NAMALWA (cell line): ENCODE results near the gene MRPS27.

Experiments used
- DNase-seq: peaks from one replicate; pipeline ENCODE4 v3.0.0-alpha.2; 2015; ENCODE audit warnings: low spot score

Gene MRPS27

GRCh38 chr5:72256536-72256935 is 63.5 kb downstream of the MRPS27 start:
- no peak for DNase-seq

DNA sequence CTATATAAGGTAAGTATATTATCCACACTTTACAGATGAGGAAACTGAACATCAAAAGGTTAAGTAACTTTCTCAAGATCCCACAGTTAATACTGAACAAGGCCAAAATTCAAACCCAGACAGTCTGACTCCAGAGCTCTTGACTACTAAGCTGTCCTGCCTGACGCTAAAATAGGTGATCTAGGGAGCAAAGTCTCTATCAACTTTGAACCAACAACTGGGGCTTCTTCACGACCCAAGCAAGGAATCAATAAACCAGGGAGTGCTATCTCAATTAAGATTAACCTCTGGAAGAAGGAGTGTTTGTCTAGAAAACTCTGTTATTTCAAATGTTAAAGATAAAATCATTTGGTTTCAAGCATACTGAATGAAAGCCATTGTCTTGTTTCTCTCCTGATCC is 64.4 kb downstream of the MRPS27 start:
- DNase-seq, result no peak

DNA sequence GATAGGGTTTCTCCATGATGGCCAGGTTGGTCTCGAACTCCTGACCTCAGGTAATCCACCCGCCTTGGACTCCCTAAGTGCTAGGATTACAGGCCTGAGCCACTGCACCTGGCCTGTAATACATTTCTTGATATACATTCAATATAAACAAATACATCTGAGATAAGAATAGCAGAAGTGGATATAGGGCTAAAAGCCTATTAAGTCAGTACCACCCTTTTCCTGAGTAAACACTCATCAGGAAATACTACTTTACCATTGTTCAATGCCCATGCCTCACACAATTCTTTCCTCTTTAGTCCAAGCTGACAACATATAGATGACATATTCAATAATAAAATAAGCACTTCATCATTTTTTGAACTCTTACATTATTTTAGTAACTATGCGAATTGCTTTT is 64.8 kb downstream of the MRPS27 start:
- no peak for DNase-seq

- DNase-seq, result no peak
These were observed 67.4 kb downstream of the MRPS27 start for GRCh38 chr5:72252574-72253155.

DNA sequence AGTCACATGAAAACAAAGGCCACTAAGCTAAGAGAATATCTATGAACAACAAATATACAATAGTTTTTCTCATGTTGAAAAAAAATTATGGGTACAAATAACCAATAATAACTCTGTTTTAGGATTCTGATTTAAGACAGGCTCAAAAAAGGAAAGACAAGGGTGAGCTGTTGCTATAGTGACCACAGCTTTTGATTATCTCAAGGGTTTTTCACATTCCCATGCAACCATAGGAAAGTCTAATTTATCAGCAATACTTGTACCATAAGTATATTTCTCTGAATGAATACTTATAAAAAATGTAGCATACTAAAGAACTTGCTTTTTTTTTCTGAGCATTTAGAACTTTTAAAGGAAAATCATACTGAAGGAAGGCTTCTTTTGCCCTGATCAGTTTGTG is 68.0 kb downstream of the MRPS27 start:
- no peak for DNase-seq

DNA sequence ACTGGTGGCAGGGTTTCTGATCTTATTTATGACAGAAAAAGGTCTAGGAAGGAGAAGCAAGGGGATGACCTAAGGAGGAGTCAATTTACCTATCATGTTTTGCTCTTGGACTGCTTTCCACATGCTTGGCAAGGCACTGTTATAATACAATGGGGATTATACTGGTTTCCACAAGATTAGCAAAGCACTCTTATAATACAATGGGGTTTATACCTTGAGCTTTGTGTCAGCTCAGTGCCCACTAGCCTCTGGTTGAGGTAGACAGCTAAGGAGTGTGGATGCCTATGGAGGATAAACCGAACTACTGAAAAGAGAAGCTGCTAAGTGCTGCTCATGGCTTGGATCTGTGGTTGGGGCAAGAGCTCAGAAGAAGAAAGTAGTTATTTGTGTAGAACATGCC is 68.7 kb downstream of the MRPS27 start:
- DNase-seq, result no peak

DNA sequence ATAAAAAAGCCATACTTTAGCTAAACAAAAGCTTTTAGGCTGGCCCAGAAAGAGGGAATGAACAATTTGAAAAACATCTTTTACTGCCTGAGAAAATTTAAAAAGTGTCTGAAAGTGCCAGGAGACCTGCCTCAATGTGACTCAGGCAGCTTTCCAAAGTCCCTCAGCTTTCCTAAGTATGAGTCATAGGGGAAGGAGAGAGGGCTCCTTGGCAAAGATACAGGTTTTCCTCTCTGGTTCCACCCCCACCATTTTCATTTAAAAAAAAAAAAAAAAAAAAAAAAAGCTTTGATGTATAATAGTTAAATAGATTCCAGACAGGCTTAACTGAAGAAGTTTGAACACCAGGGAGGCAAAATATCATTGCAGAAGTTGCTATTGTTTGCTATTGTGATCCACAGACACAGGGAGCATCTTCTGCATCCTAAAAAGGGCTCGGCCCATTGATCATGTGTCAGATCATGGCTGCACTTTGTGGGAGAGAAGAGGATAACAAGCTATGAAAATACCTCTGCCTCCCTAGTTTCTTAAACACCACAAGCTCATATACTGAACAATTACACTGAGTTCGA is 71.5 kb downstream of the MRPS27 start:
- DNase-seq, result no peak

DNA sequence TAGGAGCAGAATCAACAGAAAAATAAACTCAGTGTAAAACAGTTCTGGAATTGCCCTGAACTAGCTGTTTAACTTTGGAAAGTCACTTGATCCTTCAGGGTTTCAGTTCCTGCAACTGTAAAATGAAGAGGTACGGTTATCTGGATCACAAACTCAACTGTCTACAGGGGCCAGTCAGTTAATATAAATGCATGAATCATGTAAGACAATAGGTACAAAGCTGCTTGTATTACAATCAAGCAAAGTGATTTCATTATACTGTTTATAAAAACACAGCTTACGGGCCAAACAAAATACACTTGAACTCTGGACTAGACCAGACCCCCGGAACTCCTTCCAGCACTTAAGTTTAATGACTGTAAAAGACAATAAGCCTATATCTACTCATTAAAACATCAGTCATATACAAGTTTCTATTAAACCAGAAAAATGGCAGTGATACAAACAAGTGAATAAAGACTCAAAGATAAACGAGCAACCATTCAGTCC is 73.0 kb downstream of the MRPS27 start:
- DNase-seq, result no peak

- no peak for DNase-seq
These were observed 74.0 kb downstream of the MRPS27 start for GRCh38 chr5:72245951-72246532.

GRCh38 chr5:72245546-72245945 is 74.5 kb downstream of the MRPS27 start:
- DNase-seq, result no peak

GRCh38 chr5:72244862-72245371 is 75.1 kb downstream of the MRPS27 start:
- peak; percentile 47 for DNase-seq

GRCh38 chr5:72243706-72244105 is 76.3 kb downstream of the MRPS27 start:
- no peak for DNase-seq

DNA sequence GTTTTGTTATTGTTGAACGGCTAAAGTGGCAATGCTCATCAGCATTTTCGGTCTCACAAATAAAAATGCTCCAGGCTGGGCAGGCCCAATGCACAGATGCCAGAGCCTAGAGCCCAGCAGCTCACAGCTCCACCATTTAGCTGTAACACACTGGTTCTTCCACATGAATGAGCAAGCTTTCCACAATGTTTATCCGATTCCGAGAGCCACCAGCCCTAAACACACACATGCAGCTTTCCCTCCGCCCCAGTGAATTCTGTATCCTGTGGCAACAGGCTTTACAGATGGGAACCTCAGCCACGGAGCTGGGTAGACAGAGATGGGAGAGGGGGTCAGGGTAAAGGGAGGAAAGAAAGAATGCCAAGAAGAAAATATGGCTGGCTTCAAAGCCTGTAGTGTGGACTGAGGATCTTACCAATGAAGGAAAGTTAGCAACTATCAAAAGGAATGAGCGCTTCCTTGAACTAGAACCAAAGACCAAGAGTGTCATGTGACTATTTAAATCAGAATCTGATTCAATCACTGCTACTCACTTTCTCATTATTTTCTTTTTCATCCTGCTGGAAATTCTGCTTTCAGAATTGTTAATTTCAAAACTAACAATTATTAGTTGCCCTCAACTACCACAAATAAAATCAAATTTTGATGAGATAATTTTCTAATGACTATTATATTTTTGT is 77.1 kb downstream of the MRPS27 start:
- DNase-seq, result no peak

DNA sequence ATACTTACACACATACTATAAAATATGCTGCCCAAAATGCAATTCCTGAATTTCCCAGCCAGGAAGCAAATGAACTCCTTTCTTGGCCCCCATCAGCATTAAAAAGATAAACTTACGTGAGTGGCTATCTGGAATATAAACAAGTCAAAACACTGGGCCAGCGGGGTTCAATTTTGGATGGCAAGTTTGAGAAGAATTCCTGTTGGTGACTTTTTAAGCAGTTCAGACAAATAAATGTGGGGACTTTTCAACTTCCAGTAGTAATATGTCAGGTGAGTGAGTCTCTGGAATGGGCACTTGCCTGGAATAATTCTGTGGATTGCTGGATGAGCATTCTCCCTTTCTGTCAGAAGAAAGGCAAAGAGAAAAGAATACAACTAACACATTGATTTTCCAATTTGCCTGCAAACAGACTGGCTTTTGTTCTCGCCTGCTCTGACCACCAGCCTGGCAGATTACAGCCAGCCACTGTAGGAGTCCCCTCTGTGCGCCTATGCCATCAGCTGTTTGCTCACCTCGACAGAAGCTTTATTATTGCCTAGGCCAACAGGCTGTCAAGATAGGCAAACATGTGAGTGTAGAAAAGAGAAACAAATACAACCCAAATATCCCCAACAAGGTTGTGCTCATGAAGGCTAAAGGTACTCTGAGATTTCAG is 78.6 kb downstream of the MRPS27 start:
- no peak for DNase-seq

DNA sequence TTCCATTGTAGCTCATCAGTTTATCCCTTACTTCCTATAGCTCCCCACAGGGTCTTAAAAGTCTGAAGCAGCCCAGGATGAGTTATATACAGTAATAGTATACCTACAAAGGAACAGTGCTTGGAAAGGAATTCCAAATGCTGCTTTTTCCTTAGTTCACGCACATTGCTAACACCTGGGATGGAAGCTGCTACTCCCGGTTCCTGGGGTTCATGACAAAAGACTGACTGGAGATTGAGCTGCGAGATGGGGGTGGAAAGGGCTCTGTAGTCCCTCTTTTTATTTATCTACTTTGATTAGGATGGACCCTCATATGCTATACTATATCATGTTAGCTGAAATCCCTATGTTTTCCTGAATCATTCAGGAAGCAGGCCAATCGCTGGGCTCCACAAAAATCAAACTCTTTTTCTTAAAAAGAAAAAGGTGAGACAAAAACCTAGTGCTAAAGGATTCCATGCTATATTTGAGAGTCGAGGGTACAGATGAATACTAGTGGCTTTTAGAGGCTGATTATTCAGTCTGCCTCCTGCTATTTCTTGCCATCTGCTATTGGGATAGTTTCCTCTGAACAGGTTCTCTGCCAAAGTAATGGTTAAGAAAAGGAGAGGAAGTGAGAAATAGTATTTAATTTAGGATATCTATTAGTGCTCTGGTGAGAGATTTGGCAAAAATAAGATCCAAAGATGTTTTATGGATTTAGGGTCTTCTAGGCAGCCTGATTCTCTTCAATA is 81.2 kb downstream of the MRPS27 start:
- no peak for DNase-seq

DNA sequence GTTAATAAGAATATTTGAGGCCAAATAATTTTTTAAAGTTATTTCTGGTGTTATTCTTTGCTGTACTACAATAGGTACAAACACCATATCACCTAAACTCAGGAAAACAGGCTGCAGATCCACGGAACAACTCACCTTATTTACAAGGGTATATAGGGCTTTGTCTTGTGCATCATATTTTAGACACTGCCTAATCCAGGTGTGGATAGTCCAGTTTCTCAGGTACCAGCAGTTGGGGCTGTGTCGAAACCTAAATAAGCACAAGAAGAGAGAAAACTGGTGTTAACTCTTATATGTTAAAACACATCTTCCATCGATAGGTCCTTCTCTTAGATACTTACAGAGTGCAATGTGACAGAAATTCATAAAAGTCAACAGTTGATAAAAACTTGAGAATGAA is 82.2 kb downstream of the MRPS27 start:
- no peak for DNase-seq

DNA sequence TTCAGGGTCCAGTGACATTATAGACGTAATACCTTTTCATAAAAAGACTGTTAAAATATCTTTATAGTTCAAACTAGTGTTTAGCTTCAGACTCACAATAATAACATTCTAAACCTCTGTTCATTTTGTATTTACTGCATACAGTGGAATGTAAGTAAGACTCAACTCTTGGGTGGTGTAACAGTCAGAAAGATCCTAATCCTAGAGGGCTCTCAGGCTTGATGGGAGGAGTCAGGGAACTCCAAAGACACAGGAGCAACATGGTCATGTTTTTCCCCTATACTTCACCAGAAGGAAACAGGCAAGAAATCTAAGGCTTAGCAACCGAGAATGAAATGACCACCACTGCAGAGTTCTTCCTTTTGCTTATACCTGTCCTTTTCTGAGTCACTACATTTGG is 82.6 kb downstream of the MRPS27 start:
- no peak for DNase-seq

DNA sequence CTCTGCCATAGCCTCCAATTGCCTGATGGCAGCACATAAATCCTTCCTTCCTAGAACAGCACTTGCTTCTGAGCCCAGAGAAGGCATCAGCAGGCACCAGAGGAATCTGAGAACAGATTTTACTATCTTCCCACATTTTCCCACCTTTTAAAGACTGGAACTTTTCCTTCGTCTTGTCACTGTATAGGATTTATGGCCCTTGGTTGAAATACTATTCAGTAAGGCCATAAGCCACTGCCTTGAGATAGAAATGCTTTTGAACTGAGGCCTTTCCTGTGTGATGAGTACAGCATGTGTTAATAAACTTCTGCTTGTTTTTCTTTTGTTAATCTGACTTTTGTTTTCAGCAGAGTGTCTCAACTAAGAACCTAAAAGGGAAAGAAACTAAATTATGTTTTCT is 84.3 kb downstream of the MRPS27 start:
- no peak for DNase-seq

GRCh38 chr5:72234868-72235267 is 85.2 kb downstream of the MRPS27 start:
- no peak for DNase-seq

DNA sequence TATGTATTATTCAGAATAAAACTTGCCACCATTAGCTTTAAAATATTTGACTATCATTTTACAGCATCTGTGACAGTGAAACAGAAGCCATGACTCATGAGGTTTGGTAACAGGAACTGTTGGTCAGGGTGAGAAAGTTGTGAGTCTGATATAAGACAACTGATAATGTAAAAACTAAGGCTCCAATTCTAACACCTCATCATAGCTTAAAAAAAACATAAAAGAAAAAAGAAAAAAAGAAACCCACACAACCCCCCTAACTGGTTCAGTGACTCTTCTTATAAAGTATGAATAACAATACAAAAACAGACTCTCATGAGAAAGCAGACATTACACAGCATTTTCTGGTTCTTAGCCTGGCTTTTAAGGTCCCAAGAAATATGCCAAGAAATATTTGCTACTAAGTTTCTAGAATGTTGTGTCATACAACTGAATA is 85.8 kb downstream of the MRPS27 start:
- no peak for DNase-seq

DNA sequence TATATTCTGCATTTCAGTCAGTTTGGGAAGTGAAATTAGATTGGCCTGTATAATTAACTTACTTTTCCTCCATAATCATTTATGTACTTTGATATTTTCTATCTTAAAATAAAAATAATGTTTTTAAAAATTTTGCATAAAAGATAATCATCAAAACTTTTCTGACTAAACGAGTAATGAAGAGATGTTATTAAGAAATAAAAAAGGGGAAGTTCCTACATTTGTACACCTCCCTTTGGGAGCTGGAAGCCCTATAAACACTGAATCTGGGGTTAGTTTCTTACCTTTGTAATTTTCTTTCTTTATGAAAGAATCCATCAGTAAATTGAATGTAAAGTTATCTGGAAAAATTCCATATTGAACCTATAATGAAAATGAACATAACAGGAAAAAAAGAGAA is 86.2 kb downstream of the MRPS27 start:
- no peak for DNase-seq

GRCh38 chr5:72232838-72233237 is 87.2 kb downstream of the MRPS27 start:
- no peak for DNase-seq
